Breast epithelium (tissue), 4 donors: ENCODE results near the gene TDP1. TPM values are rescaled to one million over a fixed set of nuclear protein-coding genes. Genes with fewer than 3 reads are reported as not detected.
A peak's percentile ranks its signal among the peaks of the same experiment; 100 is the strongest.

Source experiments
- DNase-seq, 2 donors: peaks; one replicate each; pipeline ENCODE4 v3.0.0-alpha.2; 2019; ENCODE audit warnings: low spot score in 2 of 2
- H3K27ac ChIP-seq, 2 donors: fragments of 200-600 bp; sonication (generic) in 1 of 2; one replicate each; pipeline ENCODE4 v1.5.1; 2016 to 2019; ENCODE audit warnings: mild to moderate bottlenecking in 1 of 2
- H3K27me3 ChIP-seq, 2 donors: fragments of 200-600 bp; sonication (generic) in 1 of 2; one replicate each; pipeline versions ENCODE4 v1.5.1 to v1.6.0; 2017 to 2019; ENCODE audit warnings: control low read depth in 1 of 2, mild to moderate bottlenecking in 1 of 2
- H3K36me3 ChIP-seq: fragments of 200-600 bp; one replicate; pipeline ENCODE4 v1.5.1; 2019
- H3K4me1 ChIP-seq, 2 donors: fragments of 200-600 bp; sonication (generic); one replicate each; pipeline ENCODE4 v1.5.1; 2016 to 2019; ENCODE audit warnings: control low read depth in 1 of 2
- H3K4me3 ChIP-seq, 3 donors: fragments of 200-600 bp; sonication (generic); 1 replicate in 2 of 3; 2 replicates in 1 of 3; pipeline ENCODE4 v1.5.1; 2016 to 2019; ENCODE audit warnings: mild to moderate bottlenecking in 3 of 3, moderate library complexity in 2 of 3
- H3K9me3 ChIP-seq, 2 donors: fragments of 200-600 bp; sonication (generic) in 1 of 2; one replicate each; pipeline ENCODE4 v1.5.1; 2016 to 2019; ENCODE audit warnings: control low read depth in 1 of 2
- POLR2A ChIP-seq: fragments of 450-650 bp; IDR thresholded peaks from one replicate; pipeline ENCODE4 v1.6.1; 2016; ENCODE audit warnings: antibody characterized with exemption, mild to moderate bottlenecking, moderate library complexity
- POLR2AphosphoS5 ChIP-seq, 3 donors: sonication (generic); formaldehyde crosslinking; IDR thresholded peaks; one replicate each; pipeline ENCODE4 v1.6.1; 2017; ENCODE audit warnings: antibody characterized with exemption in 3 of 3
- intact Hi-C: fragments of 100-400 bp; cut with DNase I; formaldehyde crosslinking; loops from one replicate; pipeline ENCODE4 v1.15.1; 2023; ENCODE audit warnings: low total_unique reads
- total RNA-seq, 3 donors: library from RNA; depleted of rRNA; stranded (reverse); fragments of >200 nt; gene quantifications; one replicate each; pipeline ENCODE4 v1.1.0, GENCODE V29; 2016
- TF ChIP-seq, protein P1 (sequence below), 3 donors: fragments of 450-650 bp; IDR thresholded peaks; one replicate each; pipeline ENCODE4 v1.5.1; 2016 to 2017; ENCODE audit warnings: antibody characterized with exemption in 3 of 3, mild to moderate bottlenecking in 3 of 3, moderate library complexity in 3 of 3

The TDP1 gene
- total RNA-seq, 3 donors from 2014 or later, result 9.6 to 29.9 (median 16.7) TPM

DNA sequence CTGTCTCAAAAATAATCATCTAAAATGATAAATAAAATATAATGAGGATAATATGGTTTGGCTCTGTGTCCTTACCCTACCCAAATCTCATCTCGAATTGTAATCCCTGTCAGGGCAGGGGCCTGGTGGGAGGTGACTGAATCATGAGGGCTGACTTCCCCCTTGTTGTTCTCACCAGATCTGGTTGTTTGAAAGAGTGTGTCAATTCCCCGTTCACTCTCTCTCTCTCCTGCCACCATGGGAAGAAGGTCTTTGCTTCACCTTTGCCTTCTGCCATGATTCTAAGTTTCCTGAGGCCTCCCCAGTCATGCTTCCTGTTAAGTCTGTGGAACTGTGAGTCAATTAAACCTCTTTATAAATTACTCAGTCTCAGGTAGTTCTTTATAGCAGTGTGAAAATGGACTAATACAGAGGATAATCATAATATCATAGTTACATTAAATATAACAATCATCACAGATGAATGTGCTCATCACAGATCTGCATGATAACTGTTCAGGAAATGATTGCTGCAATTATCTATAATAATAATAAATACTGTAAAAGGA is 13.8 kb upstream of the TDP1 start:
- no peak for DNase-seq
- TF ChIP-seq POLR2A (no peak), POLR2AphosphoS5 (IDR thresholded peaks at IDR 0.05) (no peak)
- TF ChIP-seq, protein P1, sequence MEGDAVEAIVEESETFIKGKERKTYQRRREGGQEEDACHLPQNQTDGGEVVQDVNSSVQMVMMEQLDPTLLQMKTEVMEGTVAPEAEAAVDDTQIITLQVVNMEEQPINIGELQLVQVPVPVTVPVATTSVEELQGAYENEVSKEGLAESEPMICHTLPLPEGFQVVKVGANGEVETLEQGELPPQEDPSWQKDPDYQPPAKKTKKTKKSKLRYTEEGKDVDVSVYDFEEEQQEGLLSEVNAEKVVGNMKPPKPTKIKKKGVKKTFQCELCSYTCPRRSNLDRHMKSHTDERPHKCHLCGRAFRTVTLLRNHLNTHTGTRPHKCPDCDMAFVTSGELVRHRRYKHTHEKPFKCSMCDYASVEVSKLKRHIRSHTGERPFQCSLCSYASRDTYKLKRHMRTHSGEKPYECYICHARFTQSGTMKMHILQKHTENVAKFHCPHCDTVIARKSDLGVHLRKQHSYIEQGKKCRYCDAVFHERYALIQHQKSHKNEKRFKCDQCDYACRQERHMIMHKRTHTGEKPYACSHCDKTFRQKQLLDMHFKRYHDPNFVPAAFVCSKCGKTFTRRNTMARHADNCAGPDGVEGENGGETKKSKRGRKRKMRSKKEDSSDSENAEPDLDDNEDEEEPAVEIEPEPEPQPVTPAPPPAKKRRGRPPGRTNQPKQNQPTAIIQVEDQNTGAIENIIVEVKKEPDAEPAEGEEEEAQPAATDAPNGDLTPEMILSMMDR (IDR thresholded peaks at IDR 0.05), result no peak

DNA sequence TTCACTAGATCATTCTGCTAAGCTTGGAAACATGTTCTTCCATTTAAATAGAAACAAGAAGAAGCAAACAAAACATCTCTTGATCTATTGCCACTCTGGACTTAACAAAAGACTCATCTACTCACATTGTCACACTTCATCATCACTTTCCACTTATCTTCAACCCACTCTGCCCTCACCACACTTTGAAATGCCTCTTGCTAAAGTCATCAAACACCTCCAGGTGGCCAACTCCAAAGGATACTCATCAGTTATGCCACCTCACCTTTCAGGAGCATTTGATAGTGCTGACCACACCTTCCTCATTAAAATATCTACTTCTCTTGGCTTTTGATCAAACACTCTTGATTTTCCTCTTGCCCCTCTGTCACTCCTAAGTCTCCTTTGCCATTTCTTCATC is 8.4 kb upstream of the TDP1 start:
- intact Hi-C loops, result no loop called here
- Histone ChIP-seq H3K36me3 (no peaks in the 10 kb centered on the region), H3K27me3 (no peaks in the 10 kb centered on the region), H3K9me3 (no peaks in the 10 kb centered on the region), H3K4me3 (no peak overlapping the region), H3K27ac (no peak overlapping the region), H3K4me1 (no peaks in the 10 kb centered on the region)
- DNase-seq, result no peak
- TF ChIP-seq, protein P1 (IDR thresholded peaks at IDR 0.05), result no peak
- no peak for TF ChIP-seq POLR2A
- TF ChIP-seq POLR2AphosphoS5 (IDR thresholded peaks at IDR 0.05), result no peak

More for the DNA sequence above, 13.8 kb upstream of the TDP1 start:
- Histone ChIP-seq H3K4me1 (no peaks in the 10 kb centered on the region), H3K27ac (no peak overlapping the region), H3K36me3 (no peaks in the 10 kb centered on the region), H3K9me3 (no peaks in the 10 kb centered on the region), H3K27me3 (no peaks in the 10 kb centered on the region), H3K4me3 (no peak overlapping the region)
- intact Hi-C loops, result no loop called here

DNA sequence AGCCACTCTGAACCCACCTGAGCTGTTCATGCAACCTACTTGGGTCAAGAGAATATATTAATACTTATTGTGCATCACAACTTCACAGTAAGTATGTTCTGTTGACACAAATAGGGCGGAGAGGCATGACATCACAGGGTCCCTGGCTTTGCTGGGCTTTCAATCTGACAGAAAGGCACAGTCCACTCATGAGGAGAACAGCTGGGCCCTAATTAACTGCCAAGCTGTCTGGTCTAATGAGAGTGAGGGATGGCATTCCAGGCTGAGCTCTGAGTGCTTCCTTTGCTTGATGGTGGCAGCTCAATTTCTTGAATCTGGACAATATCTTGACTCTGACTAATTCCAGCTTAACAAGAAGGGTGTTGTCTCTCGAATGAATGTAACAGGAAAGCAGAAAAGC is 3.2 kb upstream of the TDP1 start:
- peaks cover 0 to 10% of the 10 kb centered on the region in 2 donors for H3K4me1 ChIP-seq
- H3K27ac ChIP-seq, result no peak overlapping the region
- no peaks in the 10 kb centered on the region for H3K36me3 ChIP-seq
- no peaks in the 10 kb centered on the region for H3K27me3 ChIP-seq
- no peak overlapping the region for H3K4me3 ChIP-seq
- H3K9me3 ChIP-seq, result no peaks in the 10 kb centered on the region
- intact Hi-C loops, result no loop called here
- TF ChIP-seq POLR2AphosphoS5 (IDR thresholded peaks at IDR 0.05) (no peak), POLR2A (no peak)
- TF ChIP-seq, protein P1 (IDR thresholded peaks at IDR 0.05), result no peak
- DNase-seq, result no peak

- Histone ChIP-seq H3K4me1 (peaks cover 0 to 10% of the 10 kb centered on the region in 2 donors), H3K27me3 (no peaks in the 10 kb centered on the region), H3K27ac (no peak overlapping the region), H3K9me3 (no peaks in the 10 kb centered on the region), H3K4me3 (peak overlapping the region in 1 of 3 donors; percentile 84), H3K36me3 (no peaks in the 10 kb centered on the region)
- intact Hi-C loops, result no loop called here
- TF ChIP-seq, protein P1 (IDR thresholded peaks at IDR 0.05), result no peak
- TF ChIP-seq POLR2A (no peak), POLR2AphosphoS5 (IDR thresholded peaks at IDR 0.05) (no peak)
- no peak for DNase-seq
Measured at GRCh38 chr14:89953602-89954001, 2.1 kb upstream of the TDP1 start.

DNA sequence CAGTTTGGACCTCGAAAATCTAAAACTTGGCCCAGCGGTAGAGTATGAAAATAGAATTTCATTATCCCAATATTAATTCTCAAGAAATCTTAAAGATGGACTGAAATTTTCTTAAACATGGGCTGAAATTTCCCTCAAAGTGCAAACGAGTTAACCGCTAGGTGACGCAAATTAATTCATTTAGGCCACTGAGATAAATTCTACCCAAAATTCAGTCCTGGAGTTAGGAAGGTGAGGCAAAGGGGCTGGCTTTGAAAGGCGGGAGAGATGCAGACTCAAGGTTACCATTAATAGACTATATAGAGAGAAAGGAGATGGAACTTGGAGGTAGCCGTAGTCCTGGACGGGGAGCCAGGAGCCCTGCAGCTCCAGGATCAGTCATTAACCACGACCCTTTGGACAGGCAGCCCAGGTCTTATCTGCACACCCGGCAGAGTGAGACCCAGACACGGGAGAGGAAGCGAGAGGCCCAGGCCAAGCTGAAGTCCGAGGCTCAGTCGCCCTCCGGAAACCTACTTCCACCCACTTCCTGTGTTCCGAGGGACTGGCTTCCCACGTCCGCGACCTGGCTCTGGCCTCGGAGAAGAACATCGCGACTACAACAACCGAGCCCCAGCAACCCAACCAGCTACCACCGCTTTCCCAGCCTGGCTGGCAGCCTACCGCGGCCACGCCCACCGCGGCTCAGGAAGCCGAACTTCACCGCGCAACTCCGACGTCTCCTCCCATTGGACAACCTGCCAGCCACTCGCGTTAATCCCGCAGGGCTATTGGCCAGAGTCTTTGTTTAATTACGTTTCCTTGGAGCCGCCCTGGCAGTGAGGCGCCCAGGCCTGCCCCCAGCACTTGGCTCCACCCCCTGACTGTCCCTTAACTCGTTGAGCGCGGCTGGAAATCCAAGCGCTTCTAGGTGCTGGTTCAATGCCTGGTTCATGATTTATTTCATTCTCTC is 1.4 kb upstream of the TDP1 start, which contains the start of gene EFCAB11:
Gene EFCAB11 (minus strand): TSS at position 661 of the 952 bp plus-strand sequence. CDS start 70 bp downstream, at position 591.
- intact Hi-C loops, result no loop called here
- TF ChIP-seq POLR2AphosphoS5 (IDR thresholded peaks at IDR 0.05), result peak; percentile 23 to 76 (median 33)
- no peak for TF ChIP-seq POLR2A

More for the DNA sequence above, 1.4 kb upstream of the TDP1 start, which contains the start of gene EFCAB11:
- Histone ChIP-seq H3K27me3 (no peaks in the 10 kb centered on the region), H3K36me3 (no peaks in the 10 kb centered on the region), H3K27ac (peak within 1 kb of the TSS; percentile 95 to 97), H3K4me3 (peak within 1 kb of the TSS; percentile 84 to 96 (median 96)), H3K4me1 (peaks cover 0 to 10% of the 10 kb centered on the region in 2 donors), H3K9me3 (no peaks in the 10 kb centered on the region)
- peak; percentile 97 to 98 for DNase-seq
